Body of pancreas (tissue), 4 donors: ENCODE results near the gene ZXDA. TPM values are rescaled to one million over a fixed set of nuclear protein-coding genes. Genes with fewer than 3 reads are reported as not detected.

ENCODE experiments used
- ATAC-seq: fragments of 150-250 bp; one replicate; pipeline ENCODE4 v1.9.1; 2016
- DNase-seq, 4 donors: peaks; one replicate each; pipeline ENCODE4 v3.0.0-alpha.2; 2019
- H3K27ac ChIP-seq, 4 donors: fragments of 200-600 bp; sonication (generic); 1 replicate in 3 of 4; 2 replicates in 1 of 4; pipeline versions ENCODE4 v1.5.1 to v1.6.1; 2016 to 2019; ENCODE audit warnings: mild to moderate bottlenecking in 1 of 4, mixed read lengths in 1 of 4, moderate library complexity in 1 of 4
- H3K27me3 ChIP-seq, 2 donors: fragments of 200-600 bp; sonication (generic); one replicate each; pipeline ENCODE4 v1.6.0; 2016; ENCODE audit warnings: mild to moderate bottlenecking in 1 of 2
- H3K36me3 ChIP-seq, 2 donors: fragments of 200-600 bp; sonication (generic); replicated peaks in 1 of 2; 2 replicates each; pipeline ENCODE4 v1.5.1; 2016; ENCODE audit warnings: low read depth in 2 of 2; ENCODE audit not compliant: insufficient read depth in 1 of 2
- H3K4me1 ChIP-seq: fragments of 200-600 bp; sonication (generic); one replicate; pipeline ENCODE4 v1.6.0; 2016
- H3K4me3 ChIP-seq, 2 donors: fragments of 200-600 bp; sonication (generic); 1 replicate in 1 of 2; 2 replicates in 1 of 2; pipeline ENCODE4 v1.5.1; 2016 to 2019
- H3K9me3 ChIP-seq, 3 donors: fragments of 200-600 bp; sonication (generic); 1 replicate in 2 of 3; 2 replicates in 1 of 3; pipeline ENCODE4 v1.5.1; 2016
- CTCF ChIP-seq, 7 experiments: fragments of 450-650 bp in 4 of 7; fragments of 200-600 bp in 3 of 7; sonication (generic) in 3 of 7; IDR thresholded peaks; one replicate each; pipeline ENCODE4 v1.5.1; 2016 to 2019; ENCODE audit warnings: antibody characterized with exemption in 7 of 7
- POLR2A ChIP-seq, 3 donors: fragments of 450-650 bp; IDR thresholded peaks; one replicate each; pipeline ENCODE4 v1.6.1; 2016; ENCODE audit warnings: antibody characterized with exemption in 3 of 3, mild to moderate bottlenecking in 2 of 3
- WGBS, 2 donors: methylation state at CpG; one replicate each; pipeline ENCODE4 v1.1.5; 2017; 5-methylcytosine and 5-hydroxymethylcytosine counted together
- intact Hi-C: fragments of 100-400 bp; cut with DNase I; formaldehyde crosslinking; loops from one replicate; pipeline ENCODE4 v1.15.1; 2023
- total RNA-seq, 2 donors: library from RNA; depleted of rRNA; stranded (reverse); fragments of >200 nt; gene quantifications; one replicate each; pipeline ENCODE4 v1.1.0, GENCODE V29; 2016

Gene ZXDA
- total RNA-seq, 2 donors from 2014 or later = 7.0 to 7.6 TPM

GRCh38 chrX:57932266-57932665, 22.0 kb upstream of the ZXDA start:
- TF ChIP-seq POLR2A (IDR thresholded peaks at IDR 0.05) (no peak), CTCF (IDR thresholded peaks at IDR 0.05) (no peak)
- H3K36me3 ChIP-seq = no peaks in the 10 kb centered on the region
- no peaks in the 10 kb centered on the region for H3K9me3 ChIP-seq
- DNase-seq (no peak), ATAC-seq (no peak)
- H3K27ac ChIP-seq = no peak overlapping the region
- 40% methylated on average over 1 to 2 of the region's 2 CpGs for WGBS, 2 donors
- H3K4me1 ChIP-seq = no peaks in the 10 kb centered on the region
- intact Hi-C loops = no loop called here
- H3K27me3 ChIP-seq = no peaks in the 10 kb centered on the region
- H3K4me3 ChIP-seq = no peak overlapping the region

- Histone ChIP-seq H3K4me1 (no peaks in the 10 kb centered on the region), H3K4me3 (no peak overlapping the region), H3K9me3 (no peaks in the 10 kb centered on the region), H3K27ac (no peak overlapping the region), H3K36me3 (no peaks in the 10 kb centered on the region), H3K27me3 (no peaks in the 10 kb centered on the region)
- TF ChIP-seq CTCF (IDR thresholded peaks at IDR 0.05) = no peak
- no peak for TF ChIP-seq POLR2A (IDR thresholded peaks at IDR 0.05)
- intact Hi-C loops = no loop called here
- DNase-seq (no peak), ATAC-seq (no peak)
- 15 to 22% methylated on average over 3 of the region's 3 CpGs for WGBS, 2 donors
Measured at GRCh38 chrX:57930051-57930450, 19.8 kb upstream of the ZXDA start.

GRCh38 chrX:57929373-57929772, 19.1 kb upstream of the ZXDA start:
- Histone ChIP-seq H3K9me3 (no peaks in the 10 kb centered on the region), H3K27ac (no peak overlapping the region), H3K27me3 (no peaks in the 10 kb centered on the region), H3K36me3 (no peaks in the 10 kb centered on the region), H3K4me1 (no peaks in the 10 kb centered on the region), H3K4me3 (no peak overlapping the region)
- DNase-seq (no peak), ATAC-seq (peak; percentile 27)
- intact Hi-C loops = loop anchor here (10.0 kb wide), 1 partner anchor 355 kb away; no protein-coding TSS in a partner anchor
- TF ChIP-seq POLR2A (IDR thresholded peaks at IDR 0.05) (no peak), CTCF (IDR thresholded peaks at IDR 0.05) (peak in 6 of 7 experiments; percentile 33 to 62 (median 42))

GRCh38 chrX:57925806-57926205, 15.5 kb upstream of the ZXDA start:
- no peaks in the 10 kb centered on the region for H3K4me1 ChIP-seq
- TF ChIP-seq POLR2A (IDR thresholded peaks at IDR 0.05) (no peak), CTCF (IDR thresholded peaks at IDR 0.05) (no peak)
- H3K27ac ChIP-seq = no peak overlapping the region
- no peak for ATAC-seq
- DNase-seq = no peak
- H3K9me3 ChIP-seq = no peaks in the 10 kb centered on the region
- 62 to 66% methylated on average over 2 of the region's 2 CpGs for WGBS, 2 donors
- no peaks in the 10 kb centered on the region for H3K27me3 ChIP-seq
- H3K4me3 ChIP-seq = no peak overlapping the region
- intact Hi-C loops = loop anchor here (10.0 kb wide), 1 partner anchor 351 kb away; no protein-coding TSS in a partner anchor
- H3K36me3 ChIP-seq = no peaks in the 10 kb centered on the region

GRCh38 chrX:57918750-57919436, 8.6 kb upstream of the ZXDA start:
- Histone ChIP-seq H3K9me3 (no peaks in the 10 kb centered on the region), H3K27ac (no peak overlapping the region), H3K4me1 (no peaks in the 10 kb centered on the region), H3K4me3 (no peak overlapping the region), H3K27me3 (no peaks in the 10 kb centered on the region), H3K36me3 (no peaks in the 10 kb centered on the region)
- TF ChIP-seq POLR2A (IDR thresholded peaks at IDR 0.05) (peak in 1 of 3 donors; percentile 13), CTCF (IDR thresholded peaks at IDR 0.05) (peak in 6 of 7 experiments; percentile 32 to 54 (median 48))
- 27 to 31% methylated on average over 13 to 15 of the region's 19 CpGs for WGBS, 2 donors
- ATAC-seq (peak; percentile 71), DNase-seq (peak; percentile 51 to 75 (median 62))
- intact Hi-C loops = no loop called here
